Endothelial cell of umbilical vein (primary cell): ENCODE measurements around the gene CCDC91.
"Not testable (repeated sequence)": the region's sequence is repeated elsewhere in the genome, so short reads cannot be mapped to it uniquely, and the experiment has no call there.

Experiments used
- CTCF ChIP-seq, 2 donors: IDR thresholded peaks; 1 replicate in 1 of 2; 2 replicates in 1 of 2; pipeline ENCODE4 v1.5.1; 2011; ENCODE audit warnings: low read length in 2 of 2, mild to moderate bottlenecking in 2 of 2, moderate library complexity in 2 of 2, control low read depth in 1 of 2, inconsistent platforms in 1 of 2, low read depth in 1 of 2; ENCODE audit not compliant: insufficient read depth in 1 of 2; ENCODE audit errors: extremely low read depth in 1 of 2
- EZH2 ChIP-seq: IDR thresholded peaks from 2 replicates; pipeline ENCODE4 v1.6.1; 2012; ENCODE audit warnings: borderline replicate concordance, low read depth, mild to moderate bottlenecking, moderate library complexity, low read length, inconsistent platforms; ENCODE audit not compliant: severe bottlenecking
- POLR2AphosphoS5 ChIP-seq: IDR thresholded peaks from 2 replicates; pipeline ENCODE4 v1.6.1; 2012; ENCODE audit warnings: low read depth, mild to moderate bottlenecking, control low read depth, low read length, moderate library complexity; ENCODE audit not compliant: insufficient read depth

- TF ChIP-seq EZH2; CTCF (IDR thresholded peaks at IDR 0.05; ENCODE audit: extremely low read depth in 1 of 2, insufficient read depth in 1 of 2, low read depth in 1 of 2, low read length in 2 of 2); POLR2AphosphoS5: not testable (repeated sequence)
Measured at GRCh38 chr12:28329727-28330126, 139.5 kb downstream of the CCDC91 start.
